Measurements from ENCODE around the gene HNF4A. TPM values are rescaled to one million over a fixed set of nuclear protein-coding genes. Genes with fewer than 3 reads are reported as not detected.

Gene HNF4A
- total RNA-seq, 1 experiment from 2014 or later: 0.13 TPM

DNA sequence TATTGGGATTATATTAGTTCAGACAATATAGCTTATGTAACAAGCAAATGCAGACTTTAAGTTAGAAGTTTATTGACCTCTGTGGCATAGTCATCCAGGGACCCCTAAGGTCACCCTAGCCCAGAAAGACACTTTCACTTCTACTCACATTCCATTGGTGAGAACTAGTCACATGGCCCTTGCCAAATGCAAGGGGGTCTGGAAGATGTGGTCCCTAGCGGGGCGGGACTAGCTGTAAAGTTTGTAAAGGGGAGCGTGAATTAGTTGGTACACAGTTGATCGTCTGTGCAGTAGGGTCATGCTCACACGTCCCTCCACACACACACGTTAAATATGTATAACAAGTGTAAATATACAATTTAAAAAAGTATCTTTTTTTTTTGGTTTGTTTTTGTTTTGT is 9.3 kb downstream of the HNF4A start:
- Histone ChIP-seq H3K9me3 (ENCODE audit: insufficient read depth, low read depth) (no peaks in the 10 kb centered on the region), H3K4me3 (no peak overlapping the region), H3K27ac (no peak overlapping the region), H3K36me3 (ENCODE audit: low read depth) (no peaks in the 10 kb centered on the region), H4K20me1 (ENCODE audit: insufficient read depth) (no peaks in the 10 kb centered on the region), H3K27me3 (ENCODE audit: insufficient read depth, low read depth) (peaks cover 14% of the 10 kb centered on the region; the same call in 1 of the 2 replicates), H3K79me2 (ENCODE audit: low read depth) (no peaks in the 10 kb centered on the region), H3K4me2 (no peak overlapping the region), H2AFZ (no peak overlapping the region), H3F3A (ENCODE audit: insufficient read depth, low read depth) (no peaks in the 10 kb centered on the region), H3K9me2 (ENCODE audit: insufficient read depth) (no peaks in the 10 kb centered on the region), H3K4me1 (replicated peaks; ENCODE audit: insufficient read depth) (no peaks in the 10 kb centered on the region)
- POLR2A ChIA-PET (ENCODE audit: unreplicated experiment): no interaction called here
- intact Hi-C loops (cut with micrococcal nuclease; ENCODE audit: unreplicated experiment): no loop called here
- CTCF ChIA-PET: interaction anchor here (0.6 kb wide), 1 partner anchor 19 kb away, joined by 3 read pairs; no protein-coding TSS in a partner anchor
- no peak for TF ChIP-seq EZH2 (IDR thresholded peaks at IDR 0.05; ENCODE audit: low read depth)
- TF ChIP-seq, protein P1, sequence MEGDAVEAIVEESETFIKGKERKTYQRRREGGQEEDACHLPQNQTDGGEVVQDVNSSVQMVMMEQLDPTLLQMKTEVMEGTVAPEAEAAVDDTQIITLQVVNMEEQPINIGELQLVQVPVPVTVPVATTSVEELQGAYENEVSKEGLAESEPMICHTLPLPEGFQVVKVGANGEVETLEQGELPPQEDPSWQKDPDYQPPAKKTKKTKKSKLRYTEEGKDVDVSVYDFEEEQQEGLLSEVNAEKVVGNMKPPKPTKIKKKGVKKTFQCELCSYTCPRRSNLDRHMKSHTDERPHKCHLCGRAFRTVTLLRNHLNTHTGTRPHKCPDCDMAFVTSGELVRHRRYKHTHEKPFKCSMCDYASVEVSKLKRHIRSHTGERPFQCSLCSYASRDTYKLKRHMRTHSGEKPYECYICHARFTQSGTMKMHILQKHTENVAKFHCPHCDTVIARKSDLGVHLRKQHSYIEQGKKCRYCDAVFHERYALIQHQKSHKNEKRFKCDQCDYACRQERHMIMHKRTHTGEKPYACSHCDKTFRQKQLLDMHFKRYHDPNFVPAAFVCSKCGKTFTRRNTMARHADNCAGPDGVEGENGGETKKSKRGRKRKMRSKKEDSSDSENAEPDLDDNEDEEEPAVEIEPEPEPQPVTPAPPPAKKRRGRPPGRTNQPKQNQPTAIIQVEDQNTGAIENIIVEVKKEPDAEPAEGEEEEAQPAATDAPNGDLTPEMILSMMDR (conservative IDR thresholded peaks at IDR 0.05): no peak
- no TSS peak for BruUV-seq (replicated peaks)
- no peak for DNase-seq

GRCh38 chr20:44367746-44368145 is 12.2 kb downstream of the HNF4A start:
- no peak for DNase-seq
- Histone ChIP-seq H2AFZ (no peak overlapping the region), H3K9me2 (ENCODE audit: insufficient read depth) (no peaks in the 10 kb centered on the region), H3K4me3 (no peak overlapping the region), H3K9me3 (ENCODE audit: insufficient read depth, low read depth) (no peaks in the 10 kb centered on the region), H3K27me3 (ENCODE audit: insufficient read depth, low read depth) (peaks cover 16% of the 10 kb centered on the region; the same call in 1 of the 2 replicates), H3F3A (ENCODE audit: insufficient read depth, low read depth) (no peaks in the 10 kb centered on the region), H4K20me1 (ENCODE audit: insufficient read depth) (no peaks in the 10 kb centered on the region), H3K27ac (no peak overlapping the region), H3K36me3 (ENCODE audit: low read depth) (no peaks in the 10 kb centered on the region), H3K4me1 (replicated peaks; ENCODE audit: insufficient read depth) (no peaks in the 10 kb centered on the region), H3K79me2 (ENCODE audit: low read depth) (no peaks in the 10 kb centered on the region), H3K4me2 (no peak overlapping the region)
- no TSS peak for BruUV-seq (replicated peaks)
- no peak for TF ChIP-seq EZH2 (IDR thresholded peaks at IDR 0.05; ENCODE audit: low read depth)
- TF ChIP-seq, protein P1 (conservative IDR thresholded peaks at IDR 0.05): no peak
- CTCF ChIA-PET: interaction anchor here (0.7 kb wide), 1 partner anchor 469 kb away, joined by 3 read pairs; no protein-coding TSS in a partner anchor
- POLR2A ChIA-PET (ENCODE audit: unreplicated experiment): interaction anchor here (0.6 kb wide), 1 partner anchor 160 kb away, joined by 9 read pairs; no protein-coding TSS in a partner anchor
- intact Hi-C loops (cut with micrococcal nuclease; ENCODE audit: unreplicated experiment): no loop called here

DNA sequence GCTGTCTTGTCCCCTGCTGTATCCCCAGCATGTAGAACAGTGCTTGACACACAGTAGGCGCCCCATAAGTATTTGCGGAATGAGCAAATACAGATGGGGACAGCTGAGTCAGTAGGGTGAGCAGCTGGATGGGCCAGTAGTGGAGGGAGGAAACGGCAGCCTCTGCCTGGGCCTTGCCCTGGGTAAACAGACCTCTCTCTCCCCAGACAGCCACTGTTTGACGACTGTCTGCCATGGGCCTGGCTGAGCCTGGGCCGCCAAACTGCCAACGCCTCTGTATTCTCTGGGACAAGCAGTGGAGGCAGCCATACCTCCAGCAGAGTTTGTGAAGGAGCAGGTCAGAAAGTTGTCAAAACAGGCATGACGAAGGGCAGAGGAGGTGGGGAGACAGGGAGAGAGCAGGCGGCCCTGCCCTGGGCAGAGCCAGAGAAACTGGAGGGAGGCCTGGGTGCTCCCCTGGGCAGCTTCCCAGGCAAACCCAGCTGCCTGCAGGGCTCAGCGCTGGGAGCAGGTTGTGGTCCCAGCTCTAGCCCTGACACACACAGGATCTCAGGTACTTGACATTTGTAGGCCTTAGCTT is 15.2 kb downstream of the HNF4A start:
- Histone ChIP-seq H3K36me3 (ENCODE audit: low read depth) (no peaks in the 10 kb centered on the region), H3K27ac (no peak overlapping the region), H3K9me3 (ENCODE audit: insufficient read depth, low read depth) (no peaks in the 10 kb centered on the region), H3K4me1 (replicated peaks; ENCODE audit: insufficient read depth) (no peaks in the 10 kb centered on the region), H3K4me2 (no peak overlapping the region), H3K27me3 (ENCODE audit: insufficient read depth, low read depth) (peaks cover 20% of the 10 kb centered on the region), H3K9me2 (ENCODE audit: insufficient read depth) (no peaks in the 10 kb centered on the region), H4K20me1 (ENCODE audit: insufficient read depth) (no peaks in the 10 kb centered on the region), H3K79me2 (ENCODE audit: low read depth) (no peaks in the 10 kb centered on the region), H2AFZ (no peak overlapping the region), H3K4me3 (no peak overlapping the region), H3F3A (ENCODE audit: insufficient read depth, low read depth) (no peaks in the 10 kb centered on the region)
- ChIA-PET POLR2A (ENCODE audit: unreplicated experiment) (interaction anchor here (0.7 kb wide), 1 partner anchor 184 kb away, joined by 5 read pairs; the partner anchor contains the start of gene JPH2), CTCF (no interaction called here)
- DNase-seq: peak in 1 of 2 experiments; percentile 15
- no peak for TF ChIP-seq EZH2 (IDR thresholded peaks at IDR 0.05; ENCODE audit: low read depth)
- TF ChIP-seq, protein P1 (conservative IDR thresholded peaks at IDR 0.05): no peak
- BruUV-seq (replicated peaks): no TSS peak
- intact Hi-C loops (cut with micrococcal nuclease; ENCODE audit: unreplicated experiment): no loop called here

Data from PC-9 (cell line).